Measurements from ENCODE around the gene MOV10L1. TPM values are rescaled to one million over a fixed set of nuclear protein-coding genes. Genes with fewer than 3 reads are reported as not detected.

The MOV10L1 gene
- total RNA-seq, 4 donors from 2014 or later = 0.25 TPM; not detected in 3

DNA sequence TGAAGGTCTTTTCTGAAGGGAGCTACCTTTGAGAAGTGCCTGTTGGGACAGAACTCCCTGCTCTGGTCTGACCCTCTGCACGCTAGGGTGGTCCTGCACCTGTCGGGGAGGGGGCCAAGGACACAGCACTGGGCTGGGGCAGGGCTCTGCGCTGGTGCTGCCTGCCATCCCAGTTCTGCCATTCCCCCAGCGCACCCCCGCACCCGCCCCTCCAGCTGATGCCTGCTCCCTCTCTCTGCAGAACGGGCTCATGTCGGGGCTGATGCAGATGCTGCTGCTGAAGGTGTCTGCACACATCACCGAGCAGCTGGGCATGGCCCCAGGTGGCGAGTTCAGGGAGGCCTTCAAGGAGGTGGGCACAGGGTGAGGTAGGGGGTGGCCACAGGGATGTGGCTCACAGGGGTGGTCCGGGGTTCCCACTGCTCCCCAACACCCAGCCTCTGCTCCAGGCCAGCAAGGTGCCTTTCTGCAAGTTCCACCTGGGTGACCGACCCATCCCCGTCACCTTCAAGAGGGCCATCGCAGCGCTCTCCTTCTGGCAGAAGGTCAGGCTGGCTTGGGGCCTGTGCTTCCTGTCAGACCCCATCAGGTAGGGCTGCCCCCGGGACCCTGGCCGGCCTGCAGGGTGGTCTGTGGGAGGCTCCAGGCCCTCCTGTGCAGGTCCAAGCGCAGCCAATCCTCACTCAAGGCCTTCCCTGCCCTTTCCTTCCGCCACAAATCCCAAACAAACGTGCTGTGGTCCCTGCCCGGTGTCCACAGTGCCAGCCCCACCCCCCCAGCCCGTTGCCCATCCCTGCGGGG lies 107.4 kb downstream of the MOV10L1 start:
- Histone ChIP-seq H3K27me3 (no peaks in the 10 kb centered on the region), H3K27ac (no peak overlapping the region), H3K4me3 (no peak overlapping the region), H3K36me3 (peaks cover 0 to 42% of the 10 kb centered on the region in 2 donors), H3K4me1 (peaks cover 15 to 16% of the 10 kb centered on the region in 2 donors), H3K9me3 (no peaks in the 10 kb centered on the region)
- DNase-seq (no peak), ATAC-seq (no peak)
- in situ Hi-C loops (cut with MboI; ENCODE audit: low sequenced_read_pairs in 4 of 4) = no loop called here
- TF ChIP-seq POLR2A (IDR thresholded peaks at IDR 0.05) = no peak
- TF ChIP-seq CTCF (IDR thresholded peaks at IDR 0.05 in 4 of 5, conservative IDR thresholded peaks at IDR 0.05 in 1 of 5) = no peak
- intact Hi-C loops (cut with DNase I; ENCODE audit: low total_unique reads) = no loop called here

DNA sequence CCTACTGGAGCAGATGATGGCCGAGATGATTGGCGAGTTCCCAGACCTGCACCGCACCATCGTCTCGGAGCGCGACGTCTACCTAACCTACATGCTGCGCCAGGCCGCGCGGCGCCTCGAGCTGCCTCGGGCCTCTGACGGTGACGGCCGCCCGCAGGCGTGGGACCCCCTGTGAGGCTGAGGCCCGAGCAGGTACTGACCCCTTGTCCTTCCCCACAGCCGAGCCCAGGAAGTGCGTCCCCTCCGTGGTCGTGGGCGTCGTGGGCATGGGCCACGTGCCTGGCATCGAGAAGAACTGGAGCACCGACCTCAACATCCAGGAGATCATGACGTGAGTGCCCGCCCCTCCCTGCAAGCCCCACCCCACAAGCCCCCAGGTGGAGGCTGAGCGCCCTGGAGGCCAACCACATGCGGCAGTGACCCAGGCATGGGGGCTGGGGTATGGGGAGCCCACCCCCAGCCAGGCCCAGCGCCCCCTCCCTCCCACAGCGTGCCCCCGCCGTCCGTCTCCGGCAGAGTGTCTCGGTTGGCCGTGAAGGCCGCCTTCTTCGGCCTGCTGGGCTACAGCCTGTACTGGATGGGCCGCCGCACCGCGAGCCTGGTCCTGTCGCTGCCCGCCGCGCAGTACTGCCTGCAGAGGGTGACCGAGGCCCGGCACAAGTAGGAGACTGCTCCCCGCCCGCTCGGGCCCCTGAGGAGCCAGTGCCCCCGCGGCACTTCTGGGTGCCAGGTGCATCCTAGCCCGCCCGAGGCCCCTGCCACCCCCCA lies 108.2 kb downstream of the MOV10L1 start:
- intact Hi-C loops (cut with DNase I; ENCODE audit: low total_unique reads) = no loop called here
- no peak for ATAC-seq
- no peak overlapping the region for H3K27ac ChIP-seq
- no peak for DNase-seq
- no peaks in the 10 kb centered on the region for H3K27me3 ChIP-seq
- in situ Hi-C loops (cut with MboI; ENCODE audit: low sequenced_read_pairs in 4 of 4) = no loop called here
- H3K36me3 ChIP-seq = peaks cover 0 to 42% of the 10 kb centered on the region in 2 donors
- peaks cover 18 to 20% of the 10 kb centered on the region in 2 donors for H3K4me1 ChIP-seq
- no peaks in the 10 kb centered on the region for H3K9me3 ChIP-seq
- no peak overlapping the region for H3K4me3 ChIP-seq
- no peak for TF ChIP-seq CTCF (IDR thresholded peaks at IDR 0.05 in 4 of 5, conservative IDR thresholded peaks at IDR 0.05 in 1 of 5)
- no peak for TF ChIP-seq POLR2A (IDR thresholded peaks at IDR 0.05)

DNA sequence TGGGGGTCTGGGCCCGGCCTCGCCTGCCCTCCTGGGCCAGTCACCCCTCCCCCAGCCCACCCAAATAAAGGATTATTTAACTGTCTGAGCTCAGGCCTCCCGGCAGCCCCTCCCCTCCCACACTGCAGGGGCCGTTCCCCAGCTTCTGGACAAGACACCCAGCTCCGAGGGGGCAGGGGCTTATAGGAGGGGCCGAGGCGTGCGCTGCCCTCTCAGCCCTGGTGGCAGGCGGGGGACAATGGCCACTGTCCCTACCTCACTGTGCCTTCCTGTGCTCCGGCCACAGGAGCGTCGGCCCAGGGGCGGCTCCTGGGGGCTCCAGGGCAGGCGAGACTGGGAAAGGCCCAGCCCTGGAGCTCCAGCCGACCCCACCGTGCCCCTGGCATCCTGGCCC lies 108.8 kb downstream of the MOV10L1 start:
- peaks cover 0 to 37% of the 10 kb centered on the region in 2 donors for H3K36me3 ChIP-seq
- peaks cover 18 to 20% of the 10 kb centered on the region in 2 donors for H3K4me1 ChIP-seq
- ATAC-seq (no peak), DNase-seq (no peak)
- in situ Hi-C loops (cut with MboI; ENCODE audit: low sequenced_read_pairs in 4 of 4) = no loop called here
- no peak overlapping the region for H3K4me3 ChIP-seq
- H3K9me3 ChIP-seq = no peaks in the 10 kb centered on the region
- intact Hi-C loops (cut with DNase I; ENCODE audit: low total_unique reads) = no loop called here
- TF ChIP-seq POLR2A (IDR thresholded peaks at IDR 0.05) (no peak), CTCF (IDR thresholded peaks at IDR 0.05 in 4 of 5, conservative IDR thresholded peaks at IDR 0.05 in 1 of 5) (no peak)
- no peaks in the 10 kb centered on the region for H3K27me3 ChIP-seq
- H3K27ac ChIP-seq = no peak overlapping the region

DNA sequence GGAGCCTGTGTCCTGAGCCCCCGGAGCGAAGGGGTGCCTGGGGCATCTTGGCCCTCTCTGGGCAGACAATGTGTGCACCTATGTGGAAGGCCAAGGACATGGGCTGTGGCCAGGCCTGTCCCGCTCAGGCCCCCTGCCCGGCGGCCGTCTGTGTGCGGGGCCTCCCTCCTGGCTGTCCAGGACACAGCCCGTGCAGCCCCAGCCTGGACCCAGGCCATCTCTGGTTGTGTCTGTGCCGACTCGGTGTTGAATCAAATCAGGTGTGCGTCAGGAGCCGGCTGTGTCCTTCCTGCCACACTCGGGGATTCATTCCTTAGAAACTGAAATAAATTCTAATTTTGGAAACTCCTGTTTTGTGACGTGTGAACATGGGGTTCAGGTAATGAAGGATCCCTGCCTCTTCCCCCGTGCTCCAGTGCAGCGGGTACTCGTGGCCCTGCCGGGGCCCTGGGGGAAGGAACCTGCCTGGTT lies 109.5 kb downstream of the MOV10L1 start:
- Histone ChIP-seq H3K27ac (peak overlapping the region in 2 of 4 donors; percentile 15 to 73), H3K9me3 (no peaks in the 10 kb centered on the region), H3K4me1 (peaks cover 18 to 20% of the 10 kb centered on the region in 2 donors), H3K36me3 (peaks cover 0 to 30% of the 10 kb centered on the region in 2 donors), H3K27me3 (no peaks in the 10 kb centered on the region), H3K4me3 (no peak overlapping the region)
- TF ChIP-seq POLR2A (IDR thresholded peaks at IDR 0.05) (no peak), CTCF (IDR thresholded peaks at IDR 0.05 in 4 of 5, conservative IDR thresholded peaks at IDR 0.05 in 1 of 5) (no peak)
- DNase-seq (no peak), ATAC-seq (no peak)
- intact Hi-C loops (cut with DNase I; ENCODE audit: low total_unique reads) = no loop called here
- in situ Hi-C loops (cut with MboI; ENCODE audit: low sequenced_read_pairs in 4 of 4) = no loop called here

Measured in gastrocnemius medialis (tissue), 4 donors.